Adipocyte (in vitro differentiated cells): ENCODE results near the gene RDH16.
"Not testable (repeated sequence)": the region's sequence is repeated elsewhere in the genome, so short reads cannot be mapped to it uniquely, and the experiment has no call there.

ENCODE experiments used
- DNase-seq: peaks from one replicate; pipeline ENCODE4 v3.0.0-alpha.2; 2015; ENCODE audit warnings: low read depth
- H3K27me3 ChIP-seq: replicated peaks from 2 replicates; pipeline ENCODE4 v1.7.0; 2013; ENCODE audit warnings: mild to moderate bottlenecking, low read length, moderate library complexity; ENCODE audit not compliant: control insufficient read depth, insufficient read depth
- H3K36me3 ChIP-seq: 2 replicates; pipeline ENCODE4 v1.7.0; 2013; ENCODE audit warnings: low read length, mild to moderate bottlenecking, moderate library complexity; ENCODE audit not compliant: control insufficient read depth, insufficient read depth, severe bottlenecking
- H3K4me1 ChIP-seq: 2 replicates; pipeline ENCODE4 v1.7.0; 2013; ENCODE audit warnings: mild to moderate bottlenecking, low read length, moderate library complexity; ENCODE audit not compliant: control insufficient read depth, insufficient read depth
- H3K4me3 ChIP-seq: 2 replicates; pipeline ENCODE4 v1.7.0; 2013; ENCODE audit warnings: mild to moderate bottlenecking, low read length, moderate library complexity
- H3K9ac ChIP-seq: 2 replicates; pipeline ENCODE4 v1.7.0; 2013; ENCODE audit warnings: mild to moderate bottlenecking, low read length, moderate library complexity
- H3K9me3 ChIP-seq: 2 replicates; pipeline ENCODE4 v1.7.0; 2013; ENCODE audit warnings: mild to moderate bottlenecking, low read length, moderate library complexity; ENCODE audit not compliant: control insufficient read depth

The RDH16 gene

GRCh38 chr12:56968910-56969309 is 11.5 kb upstream of the RDH16 start:
- not testable (repeated sequence) for H3K27me3 ChIP-seq, DNase-seq, H3K4me3 ChIP-seq, H3K9me3 ChIP-seq, H3K9ac ChIP-seq, H3K36me3 ChIP-seq, H3K4me1 ChIP-seq

DNA sequence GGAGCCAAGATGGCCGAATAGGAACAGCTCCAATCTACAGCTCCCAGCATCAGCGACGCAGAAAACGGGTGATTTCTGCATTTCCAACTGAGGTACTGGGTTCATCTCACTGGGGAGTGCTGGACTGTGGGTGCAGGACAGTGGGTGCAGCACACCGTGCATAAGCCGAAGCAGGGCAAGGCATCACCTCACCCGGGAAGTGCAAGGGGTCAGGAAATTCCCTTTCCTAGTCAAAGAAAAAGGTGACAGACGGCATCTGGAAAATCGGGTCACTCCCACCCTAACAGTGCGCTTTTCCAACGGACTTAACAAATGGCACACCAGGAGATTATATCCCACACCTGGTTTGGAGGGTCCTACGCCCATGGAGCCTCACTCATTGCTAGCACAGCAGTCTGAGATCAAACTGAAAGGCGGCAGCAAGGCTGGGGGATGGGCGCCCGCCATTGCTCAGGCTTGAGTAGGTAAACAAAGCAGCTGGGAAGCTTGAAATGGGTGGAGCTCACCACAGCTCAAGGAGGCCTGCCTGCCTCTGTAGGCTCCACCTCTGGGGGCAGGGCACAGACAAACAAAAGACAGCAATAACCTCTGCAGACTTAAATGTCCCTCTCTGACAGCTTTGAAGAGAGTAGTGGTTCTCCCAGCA is 8.7 kb upstream of the RDH16 start:
- H3K27me3 ChIP-seq, H3K36me3 ChIP-seq, H3K4me3 ChIP-seq, H3K9me3 ChIP-seq, H3K9ac ChIP-seq, H3K4me1 ChIP-seq, DNase-seq: not testable (repeated sequence)

- not testable (repeated sequence) for H3K27me3 ChIP-seq, H3K4me3 ChIP-seq, H3K36me3 ChIP-seq, H3K4me1 ChIP-seq, H3K9me3 ChIP-seq, DNase-seq, H3K9ac ChIP-seq
These were observed 7.7 kb upstream of the RDH16 start for GRCh38 chr12:56965124-56965523.

- not testable (repeated sequence) for H3K9me3 ChIP-seq, H3K4me3 ChIP-seq, DNase-seq, H3K27me3 ChIP-seq, H3K9ac ChIP-seq, H3K36me3 ChIP-seq, H3K4me1 ChIP-seq
These were observed 6.1 kb upstream of the RDH16 start for GRCh38 chr12:56963557-56963956.

DNA sequence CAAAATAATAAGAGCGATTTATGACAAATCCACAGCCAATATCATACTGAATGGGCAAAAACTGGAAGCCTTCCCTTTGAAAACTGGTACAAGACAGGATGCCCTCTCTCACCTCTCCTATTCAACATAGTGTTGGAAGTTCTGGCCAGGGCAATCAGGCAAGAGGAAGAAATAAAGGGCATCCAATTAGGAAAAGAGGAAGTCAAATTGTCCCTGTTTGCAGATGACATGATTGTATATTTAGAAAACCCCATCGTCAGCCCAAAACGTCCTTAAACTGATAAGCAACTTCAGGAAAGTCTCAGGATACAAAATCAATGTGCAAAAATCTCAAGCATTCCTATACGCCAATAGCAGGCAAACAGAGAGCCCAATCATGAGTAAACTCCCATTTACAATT is 4.8 kb upstream of the RDH16 start:
- H3K4me3 ChIP-seq, DNase-seq, H3K4me1 ChIP-seq, H3K9ac ChIP-seq, H3K36me3 ChIP-seq: not testable (repeated sequence)
- Histone ChIP-seq H3K27me3 (peaks cover 16% of the 10 kb centered on the region), H3K9me3 (peaks cover 13% of the 10 kb centered on the region)

DNA sequence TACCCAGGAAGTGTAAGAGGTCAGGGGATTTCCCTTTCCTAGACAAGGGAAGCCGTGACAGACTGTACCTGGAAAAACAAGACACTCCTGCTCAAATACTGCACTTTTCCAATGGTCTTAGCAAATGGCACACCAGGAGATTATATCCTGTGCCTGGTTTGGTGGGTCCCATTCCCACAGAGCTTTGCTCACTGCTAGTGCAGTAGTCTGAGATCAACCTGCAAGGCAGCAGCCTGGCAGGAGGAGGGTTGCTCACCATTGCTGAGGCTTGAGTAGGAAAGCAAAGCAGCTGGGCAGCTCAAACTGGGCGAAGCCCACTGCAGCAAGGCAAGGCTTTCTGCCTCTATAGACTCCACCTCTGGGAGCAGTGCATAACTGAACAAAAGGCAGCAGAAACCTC is 1.0 kb upstream of the RDH16 start:
- Histone ChIP-seq H3K27me3 (peaks cover 31% of the 10 kb centered on the region), H3K4me1 (peaks cover 6% of the 10 kb centered on the region), H3K9ac (no peak overlapping the region), H3K4me3 (no peak overlapping the region), H3K9me3 (peaks cover 13% of the 10 kb centered on the region), H3K36me3 (no peaks in the 10 kb centered on the region)
- no peak for DNase-seq

DNA sequence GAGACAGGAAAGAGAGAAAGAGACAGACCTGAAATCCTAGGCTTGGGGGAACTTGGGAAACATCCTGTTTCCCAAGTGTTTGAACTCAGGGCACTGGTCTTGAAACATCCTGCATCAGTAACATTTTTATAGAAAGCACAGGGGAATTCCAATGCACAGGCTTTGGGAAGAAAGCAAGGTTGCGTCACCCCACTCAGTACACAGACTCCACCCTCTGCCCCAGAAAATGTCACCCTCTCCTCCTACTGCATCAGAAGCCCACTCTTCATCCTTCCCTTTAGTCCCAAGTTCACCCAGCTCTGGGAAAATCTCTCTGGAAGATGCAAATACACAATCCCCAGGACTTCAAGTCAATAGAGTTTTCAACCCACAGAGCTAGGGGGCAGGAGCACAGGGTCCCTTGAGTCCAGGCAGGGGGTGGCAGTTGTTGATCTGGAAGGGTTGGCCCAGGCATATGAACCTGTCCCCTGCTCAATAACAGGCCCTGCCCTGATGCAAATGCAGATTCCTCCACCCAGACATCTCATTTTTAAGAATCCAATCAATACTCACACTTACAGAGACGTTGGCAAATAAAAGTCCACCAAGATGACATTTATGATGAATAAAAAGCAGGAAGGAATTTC is 1.7 kb downstream of the RDH16 start:
- peak; percentile 54 for DNase-seq
- no peak overlapping the region for H3K9ac ChIP-seq
- peaks cover 13% of the 10 kb centered on the region for H3K9me3 ChIP-seq
- peaks cover 6% of the 10 kb centered on the region for H3K4me1 ChIP-seq
- peaks cover 54% of the 10 kb centered on the region for H3K27me3 ChIP-seq
- H3K4me3 ChIP-seq: no peak overlapping the region
- no peaks in the 10 kb centered on the region for H3K36me3 ChIP-seq

- no peak for DNase-seq
- H3K9ac ChIP-seq: no peak overlapping the region
- H3K27me3 ChIP-seq: peaks cover 54% of the 10 kb centered on the region
- H3K36me3 ChIP-seq: no peaks in the 10 kb centered on the region
- H3K4me1 ChIP-seq: peaks cover 8% of the 10 kb centered on the region
- peaks cover 13% of the 10 kb centered on the region for H3K9me3 ChIP-seq
- no peak overlapping the region for H3K4me3 ChIP-seq
These were observed 2.5 kb downstream of the RDH16 start for GRCh38 chr12:56954958-56955355.

DNA sequence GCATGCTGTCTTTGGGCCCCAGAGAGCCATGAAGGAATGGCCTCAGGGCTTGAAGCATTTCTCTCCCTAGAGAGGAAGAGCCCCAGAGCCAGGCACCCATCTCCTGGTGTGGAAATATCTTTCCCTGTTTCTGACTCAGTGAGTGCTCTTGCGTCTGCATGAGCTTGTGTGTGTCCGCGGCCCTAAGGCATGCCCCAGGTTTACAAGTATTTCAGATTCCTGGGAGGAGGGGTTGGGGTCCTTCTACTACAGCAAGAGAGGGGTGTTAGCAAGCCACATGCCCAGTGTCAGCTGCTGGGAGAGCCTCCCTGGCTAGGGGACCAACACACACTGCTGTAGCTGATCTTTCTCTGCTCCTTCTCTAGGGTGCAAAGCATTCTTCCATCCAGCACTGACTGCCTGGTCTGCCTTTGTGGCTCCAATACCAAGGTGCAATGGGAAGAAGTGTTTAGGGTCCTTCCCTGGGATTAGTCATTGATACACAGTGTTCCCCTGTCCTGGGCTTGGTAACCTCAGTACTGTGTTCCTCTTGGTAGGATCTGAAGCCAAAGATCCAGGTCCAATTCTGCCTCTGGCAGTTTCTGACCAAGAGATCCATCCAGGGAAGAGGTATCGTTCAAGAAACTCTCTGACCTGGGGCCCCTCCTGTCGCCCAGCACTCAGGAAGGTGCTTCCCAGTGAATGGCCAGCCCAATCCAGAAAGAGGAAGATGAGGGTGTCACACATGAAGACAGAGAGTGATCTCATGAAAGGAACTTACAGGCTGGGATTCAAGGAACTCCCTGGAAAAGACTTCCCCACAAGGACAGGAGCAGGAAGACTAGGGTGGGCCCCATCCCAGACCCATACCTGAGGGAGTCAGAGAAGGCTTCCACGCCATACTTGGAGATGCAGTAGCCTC is 3.1 kb downstream of the RDH16 start:
- peaks cover 8% of the 10 kb centered on the region for H3K4me1 ChIP-seq

GRCh38 chr12:56953314-56953713 is 4.1 kb downstream of the RDH16 start:
- no peak overlapping the region for H3K9ac ChIP-seq
- DNase-seq: no peak

More for the DNA sequence above, 3.1 kb downstream of the RDH16 start:
- Histone ChIP-seq H3K9me3 (peaks cover 13% of the 10 kb centered on the region), H3K27me3 (peaks cover 54% of the 10 kb centered on the region), H3K9ac (no peak overlapping the region), H3K4me3 (no peak overlapping the region), H3K36me3 (no peaks in the 10 kb centered on the region)
- DNase-seq: no peak

GRCh38 chr12:56951582-56952339 is 5.6 kb downstream of the RDH16 start:
- H3K4me3 ChIP-seq: no peak overlapping the region
- DNase-seq: no peak
- no peaks in the 10 kb centered on the region for H3K36me3 ChIP-seq

More at GRCh38 chr12:56953314-56953713, 4.1 kb downstream of the RDH16 start:
- no peaks in the 10 kb centered on the region for H3K36me3 ChIP-seq
- peaks cover 8% of the 10 kb centered on the region for H3K4me1 ChIP-seq
- peaks cover 8% of the 10 kb centered on the region for H3K9me3 ChIP-seq
- peaks cover 48% of the 10 kb centered on the region for H3K27me3 ChIP-seq
- H3K4me3 ChIP-seq: no peak overlapping the region

More at GRCh38 chr12:56951582-56952339, 5.6 kb downstream of the RDH16 start:
- H3K9me3 ChIP-seq: no peaks in the 10 kb centered on the region
- no peak overlapping the region for H3K9ac ChIP-seq
- peaks cover 8% of the 10 kb centered on the region for H3K4me1 ChIP-seq
- H3K27me3 ChIP-seq: peaks cover 35% of the 10 kb centered on the region
